Duodenal mucosa (tissue), 2 donors: ENCODE measurements around the gene PPFIA3.
"Not testable (repeated sequence)": the region's sequence is repeated elsewhere in the genome, so short reads cannot be mapped to it uniquely, and the experiment has no call there.

ENCODE experiments used
- H3K27ac ChIP-seq: one replicate; pipeline ENCODE4 v1.7.0; 2013; ENCODE audit warnings: low read depth, low read length
- H3K27me3 ChIP-seq, 2 donors: one replicate each; pipeline ENCODE4 v1.7.0; 2013; ENCODE audit warnings: low read length in 2 of 2, control low read depth in 1 of 2; ENCODE audit not compliant: insufficient read depth in 2 of 2, control insufficient read depth in 1 of 2
- H3K36me3 ChIP-seq, 2 donors: one replicate each; pipeline ENCODE4 v1.7.0; 2013; ENCODE audit warnings: low read length in 2 of 2, control low read depth in 1 of 2; ENCODE audit not compliant: insufficient read depth in 2 of 2, control insufficient read depth in 1 of 2
- H3K4me1 ChIP-seq, 2 donors: one replicate each; pipeline ENCODE4 v1.7.0; 2013; ENCODE audit warnings: low read length in 2 of 2, control low read depth in 1 of 2; ENCODE audit not compliant: insufficient read depth in 2 of 2, control insufficient read depth in 1 of 2
- H3K4me3 ChIP-seq, 2 donors: one replicate each; pipeline ENCODE4 v1.7.0; 2013; ENCODE audit warnings: low read length in 2 of 2, low read depth in 1 of 2
- H3K9ac ChIP-seq, 2 donors: one replicate each; pipeline ENCODE4 v1.7.0; 2013; ENCODE audit warnings: low read length in 2 of 2, low read depth in 1 of 2
- H3K9me3 ChIP-seq, 2 donors: one replicate each; pipeline ENCODE4 v1.7.0; 2013; ENCODE audit warnings: low read length in 2 of 2, control low read depth in 1 of 2; ENCODE audit not compliant: control insufficient read depth in 1 of 2

PPFIA3 gene

GRCh38 chr19:49125025-49125731 lies 5.8 kb downstream of the PPFIA3 start:
- Histone ChIP-seq H3K9me3 (no peaks in the 10 kb centered on the region), H3K27ac (peak overlapping the region; percentile 58), H3K4me1 (peaks cover 13 to 18% of the 10 kb centered on the region in 2 donors), H3K27me3 (peaks cover 0 to 6% of the 10 kb centered on the region in 2 donors), H3K36me3 (no peaks in the 10 kb centered on the region), H3K9ac (peak overlapping the region in 1 of 2 donors; percentile 51), H3K4me3 (peak overlapping the region in 1 of 2 donors; percentile 45)

- Histone ChIP-seq H3K27ac (no peak overlapping the region), H3K9me3 (no peaks in the 10 kb centered on the region), H3K4me3 (no peak overlapping the region), H3K27me3 (no peaks in the 10 kb centered on the region), H3K4me1 (peaks cover 8 to 15% of the 10 kb centered on the region in 2 donors), H3K9ac (no peak overlapping the region), H3K36me3 (no peaks in the 10 kb centered on the region)
These were observed 7.2 kb downstream of the PPFIA3 start for GRCh38 chr19:49126575-49126974.

GRCh38 chr19:49127225-49127624 lies 7.9 kb downstream of the PPFIA3 start:
- not testable (repeated sequence) for H3K36me3 ChIP-seq, H3K27ac ChIP-seq, H3K27me3 ChIP-seq, H3K9me3 ChIP-seq, H3K9ac ChIP-seq
- Histone ChIP-seq H3K4me3 (peak overlapping the region; percentile 57 to 70), H3K4me1 (peaks cover 8 to 15% of the 10 kb centered on the region in 2 donors)

DNA sequence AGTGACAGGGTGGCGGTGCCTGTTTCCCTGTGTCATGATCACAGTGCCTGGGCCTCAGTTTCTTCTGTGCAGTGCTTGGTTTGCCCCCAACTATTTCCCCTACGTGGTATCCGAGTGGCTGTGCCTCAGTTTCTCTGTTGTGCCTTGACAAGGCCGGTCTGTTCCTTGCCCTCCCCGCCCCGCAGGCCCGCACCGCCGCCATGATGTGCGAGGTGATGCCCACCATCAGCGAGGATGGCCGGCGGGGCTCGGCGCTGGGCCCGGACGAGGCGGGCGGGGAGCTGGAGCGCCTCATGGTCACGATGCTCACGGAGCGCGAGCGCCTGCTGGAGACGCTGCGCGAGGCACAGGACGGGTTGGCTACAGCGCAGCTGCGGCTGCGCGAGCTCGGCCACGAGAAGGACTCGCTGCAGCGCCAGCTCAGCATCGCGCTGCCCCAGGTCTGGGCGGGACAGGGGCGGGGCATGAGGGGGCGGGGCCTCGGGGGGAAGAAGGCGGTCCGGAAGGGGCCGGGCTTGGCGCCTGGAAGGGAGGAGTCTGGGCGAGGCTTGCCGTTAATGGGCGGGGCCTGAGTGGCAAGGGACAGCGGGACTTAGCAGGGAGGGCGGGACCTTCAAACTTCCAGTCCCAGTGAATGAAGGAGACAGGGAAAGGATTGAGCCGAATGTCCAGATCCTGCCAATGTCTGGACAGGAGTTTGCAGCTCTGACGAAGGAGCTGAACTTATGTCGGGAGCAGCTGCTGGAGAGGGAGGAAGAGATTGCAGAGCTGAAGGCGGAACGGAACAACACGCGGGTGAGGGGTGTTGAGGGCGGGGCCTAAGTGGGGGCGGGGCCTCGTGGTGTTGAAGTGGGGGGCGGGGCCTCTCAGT lies 8.6 kb downstream of the PPFIA3 start:
- peaks cover 8 to 15% of the 10 kb centered on the region in 2 donors for H3K4me1 ChIP-seq
- no peaks in the 10 kb centered on the region for H3K9me3 ChIP-seq
- peak overlapping the region; percentile 70 to 71 for H3K4me3 ChIP-seq
- H3K9ac ChIP-seq, result peak overlapping the region; percentile 10 to 47
- H3K27me3 ChIP-seq, result no peaks in the 10 kb centered on the region
- no peaks in the 10 kb centered on the region for H3K36me3 ChIP-seq
- H3K27ac ChIP-seq, result peak overlapping the region; percentile 56

GRCh38 chr19:49128545-49129237 lies 9.3 kb downstream of the PPFIA3 start:
- H3K4me3 ChIP-seq, result peak overlapping the region; percentile 70 to 71

GRCh38 chr19:49129238-49129583 lies 9.9 kb downstream of the PPFIA3 start:
- no peak overlapping the region for H3K27ac ChIP-seq
- no peaks in the 10 kb centered on the region for H3K36me3 ChIP-seq
- H3K4me3 ChIP-seq, result no peak overlapping the region
- no peak overlapping the region for H3K9ac ChIP-seq
- H3K4me1 ChIP-seq, result peaks cover 8 to 24% of the 10 kb centered on the region in 2 donors
- no peaks in the 10 kb centered on the region for H3K27me3 ChIP-seq
- no peaks in the 10 kb centered on the region for H3K9me3 ChIP-seq

More at GRCh38 chr19:49128545-49129237, 9.3 kb downstream of the PPFIA3 start:
- no peaks in the 10 kb centered on the region for H3K27me3 ChIP-seq
- H3K4me1 ChIP-seq, result peaks cover 8 to 19% of the 10 kb centered on the region in 2 donors
- no peak overlapping the region for H3K27ac ChIP-seq
- no peaks in the 10 kb centered on the region for H3K36me3 ChIP-seq
- H3K9me3 ChIP-seq, result no peaks in the 10 kb centered on the region
- H3K9ac ChIP-seq, result no peak overlapping the region

GRCh38 chr19:49130325-49130724 lies 11.0 kb downstream of the PPFIA3 start:
- H3K4me1 ChIP-seq, result peaks cover 4 to 26% of the 10 kb centered on the region in 2 donors
- no peaks in the 10 kb centered on the region for H3K36me3 ChIP-seq
- H3K4me3 ChIP-seq, result no peak overlapping the region
- H3K27ac ChIP-seq, result no peak overlapping the region
- no peak overlapping the region for H3K9ac ChIP-seq
- no peaks in the 10 kb centered on the region for H3K9me3 ChIP-seq
- H3K27me3 ChIP-seq, result no peaks in the 10 kb centered on the region

- H3K9ac ChIP-seq, result peak overlapping the region in 1 of 2 donors; percentile 7
- no peaks in the 10 kb centered on the region for H3K27me3 ChIP-seq
- no peaks in the 10 kb centered on the region for H3K36me3 ChIP-seq
- H3K27ac ChIP-seq, result no peak overlapping the region
- H3K4me1 ChIP-seq, result peaks cover 4 to 21% of the 10 kb centered on the region in 2 donors
- H3K9me3 ChIP-seq, result no peaks in the 10 kb centered on the region
- H3K4me3 ChIP-seq, result peak overlapping the region; percentile 42 to 55
These were observed 13.7 kb downstream of the PPFIA3 start for GRCh38 chr19:49132974-49133609.

- Histone ChIP-seq H3K4me1 (peaks cover 0 to 16% of the 10 kb centered on the region in 2 donors), H3K9me3 (no peaks in the 10 kb centered on the region), H3K27ac (no peak overlapping the region), H3K4me3 (peak overlapping the region; percentile 42 to 55), H3K9ac (no peak overlapping the region), H3K36me3 (no peaks in the 10 kb centered on the region), H3K27me3 (no peaks in the 10 kb centered on the region)
These were observed 14.5 kb downstream of the PPFIA3 start for GRCh38 chr19:49133621-49134454.
